Measurements from ENCODE around the gene CLNS1A.
"Not testable (repeated sequence)": the region's sequence is repeated elsewhere in the genome, so short reads cannot be mapped to it uniquely, and the experiment has no call there.

The CLNS1A gene

DNA sequence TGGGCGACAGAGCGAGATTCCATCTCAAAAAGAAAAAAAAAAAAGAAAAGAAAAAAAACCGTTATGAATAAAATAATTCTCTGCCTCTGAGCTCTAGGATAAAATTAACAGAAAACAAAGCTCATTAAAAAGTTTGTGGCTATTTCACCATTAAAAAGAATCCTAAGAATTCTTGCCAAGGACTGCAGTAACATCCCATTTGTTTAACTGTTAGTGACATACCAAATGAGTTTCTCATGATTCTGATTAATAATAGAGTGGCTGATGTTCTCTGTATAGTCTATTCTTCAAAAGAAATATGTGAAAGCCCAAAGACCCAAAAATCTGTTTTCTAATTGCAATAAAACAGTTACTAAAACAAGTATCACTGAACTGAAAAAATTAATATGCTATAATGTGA is 19.7 kb downstream of the CLNS1A start:
- DNase-seq: no peak

DNA sequence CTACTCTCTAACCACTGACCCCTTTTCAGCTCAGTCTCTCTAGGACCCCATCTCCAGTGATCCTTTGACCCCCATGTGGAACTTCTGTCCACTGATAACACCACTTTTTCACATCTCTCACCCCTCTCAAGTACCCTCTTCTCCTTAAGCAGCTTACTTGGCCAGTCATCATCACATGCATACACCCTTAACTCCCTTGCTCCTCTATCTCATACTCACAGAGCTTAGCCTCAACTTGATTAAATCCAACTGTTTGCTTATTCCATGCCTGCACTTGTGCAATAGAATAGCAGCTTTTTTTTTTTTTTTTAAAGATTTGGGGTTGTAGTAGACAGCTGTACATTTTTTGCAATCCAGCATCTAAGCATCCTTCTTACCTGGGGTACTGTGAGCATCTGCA is 25.7 kb downstream of the CLNS1A start:
- no peak for DNase-seq

DNA sequence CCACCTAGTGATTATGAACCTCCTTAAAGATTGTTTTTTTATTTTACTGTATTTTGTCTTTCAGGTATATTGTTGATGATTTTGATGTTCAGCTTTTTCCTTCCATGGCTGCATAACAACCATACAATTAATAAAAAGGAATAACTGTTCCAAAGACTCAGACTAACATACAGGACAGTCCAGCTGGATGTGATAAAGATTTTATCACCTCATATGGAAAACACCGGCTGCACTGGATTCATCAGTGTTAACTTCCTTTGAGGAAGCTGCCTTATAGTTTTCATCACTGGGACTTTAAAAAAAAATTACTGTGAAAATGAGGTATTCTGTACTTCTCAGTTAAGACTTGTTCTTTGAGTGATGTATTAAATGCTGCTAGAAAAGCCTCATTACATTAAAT is 28.4 kb downstream of the CLNS1A start:
- no peak for DNase-seq

DNA sequence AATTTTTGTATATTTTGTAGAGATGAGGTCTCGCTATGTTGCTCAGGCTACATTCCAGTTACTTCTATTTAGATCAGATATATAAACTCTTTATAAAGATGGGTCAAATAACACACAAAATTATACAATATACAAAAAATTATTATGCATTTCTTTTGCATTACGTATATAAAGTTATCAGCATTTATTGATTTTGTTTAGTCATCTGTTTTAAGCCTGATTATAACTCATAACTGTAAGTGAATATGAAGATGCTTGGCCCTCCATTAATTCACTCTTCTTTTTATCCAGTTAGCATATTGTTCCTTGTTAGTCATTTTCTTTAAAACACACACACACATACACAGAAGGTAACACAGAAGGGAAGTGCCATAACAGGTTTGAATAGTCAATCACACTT is 33.3 kb downstream of the CLNS1A start:
- DNase-seq: no peak

DNA sequence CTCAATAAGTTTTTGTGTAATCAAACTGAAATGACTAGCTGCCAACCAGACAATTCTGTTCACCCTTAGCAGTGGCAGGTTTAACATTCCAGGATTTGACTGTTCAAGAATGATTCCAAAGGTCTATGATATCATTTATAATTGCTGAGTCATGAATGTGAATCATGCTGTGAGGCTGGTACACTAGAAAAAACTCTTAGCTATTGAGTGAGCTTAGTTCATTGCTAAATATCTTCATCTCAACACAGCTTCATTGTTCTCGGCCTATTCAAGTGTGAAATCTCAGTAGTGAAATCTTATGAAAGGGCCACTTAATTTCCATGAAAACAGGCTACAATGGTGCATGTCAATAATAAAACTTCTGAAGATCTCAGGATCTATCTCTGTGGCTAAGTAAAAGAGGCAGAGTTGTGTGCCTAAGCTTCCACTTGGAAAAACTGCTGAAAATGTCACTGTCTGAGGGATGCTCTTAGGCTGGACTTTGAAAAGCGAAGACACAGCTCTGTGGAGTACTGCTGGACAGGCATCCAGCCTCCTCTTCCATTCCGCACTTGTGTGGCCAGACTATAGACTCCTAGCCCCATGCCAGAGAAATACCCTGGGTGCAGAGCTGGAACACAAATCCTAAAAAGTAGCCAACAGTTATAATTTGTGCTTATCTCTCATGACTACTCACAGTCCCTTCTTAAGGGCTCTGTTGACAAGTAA is 35.1 kb downstream of the CLNS1A start:
- no peak for DNase-seq

DNA sequence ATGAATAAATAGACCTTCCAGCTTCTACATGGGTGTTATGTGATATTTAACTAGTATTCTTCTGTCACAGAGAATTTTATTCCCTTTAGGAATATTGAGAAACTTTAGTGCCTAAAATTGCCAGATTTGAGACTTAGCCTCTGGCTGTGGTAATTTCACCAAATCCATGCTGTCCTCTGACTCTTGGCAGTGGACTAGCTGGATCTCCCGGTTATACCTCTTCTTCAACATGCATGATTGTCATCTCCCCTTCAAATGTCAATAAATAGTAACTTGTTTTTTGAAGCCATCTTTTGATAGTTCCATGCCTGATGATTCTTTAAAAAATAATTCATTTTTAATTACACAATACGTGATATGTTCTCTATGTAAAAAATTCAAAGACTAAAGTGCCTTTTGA is 39.4 kb downstream of the CLNS1A start:
- DNase-seq: no peak

DNA sequence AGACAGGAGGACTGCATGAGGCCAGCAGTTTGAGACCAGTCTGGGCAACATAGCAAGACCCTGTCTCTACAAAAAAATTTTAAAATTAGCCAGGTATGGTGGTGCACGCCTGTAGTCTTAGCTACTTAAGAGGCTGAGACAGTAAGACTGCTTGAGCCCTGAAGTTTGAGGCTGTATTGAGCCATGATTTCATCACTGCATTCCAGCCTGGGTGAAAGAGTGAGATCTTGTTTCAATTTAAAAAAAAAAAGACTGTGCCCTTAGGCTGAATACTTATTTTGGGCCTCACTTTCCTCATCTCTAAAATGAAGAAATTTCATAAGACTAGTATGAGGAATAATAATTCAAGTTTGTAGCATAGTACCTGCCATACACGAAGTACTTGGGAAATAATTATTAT is 41.0 kb downstream of the CLNS1A start:
- DNase-seq: no peak

DNA sequence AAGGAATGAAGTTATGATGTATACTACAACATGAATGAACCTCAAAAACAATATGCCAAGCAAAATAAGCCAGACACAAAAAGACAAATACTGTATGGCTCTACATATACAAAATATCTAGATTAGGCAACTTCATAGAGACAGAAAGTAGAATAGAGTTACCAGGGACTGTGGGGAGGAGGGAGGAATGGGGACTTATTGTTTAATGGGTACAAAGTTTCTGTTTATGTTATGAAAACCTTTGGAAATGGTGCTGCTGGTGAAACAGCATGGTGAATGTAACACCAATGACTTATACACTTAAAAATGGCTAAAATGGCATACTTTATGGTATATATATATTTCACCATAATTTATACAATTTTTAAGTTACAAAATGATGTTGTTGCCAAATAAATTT is 43.7 kb downstream of the CLNS1A start:
- DNase-seq: no peak

DNA sequence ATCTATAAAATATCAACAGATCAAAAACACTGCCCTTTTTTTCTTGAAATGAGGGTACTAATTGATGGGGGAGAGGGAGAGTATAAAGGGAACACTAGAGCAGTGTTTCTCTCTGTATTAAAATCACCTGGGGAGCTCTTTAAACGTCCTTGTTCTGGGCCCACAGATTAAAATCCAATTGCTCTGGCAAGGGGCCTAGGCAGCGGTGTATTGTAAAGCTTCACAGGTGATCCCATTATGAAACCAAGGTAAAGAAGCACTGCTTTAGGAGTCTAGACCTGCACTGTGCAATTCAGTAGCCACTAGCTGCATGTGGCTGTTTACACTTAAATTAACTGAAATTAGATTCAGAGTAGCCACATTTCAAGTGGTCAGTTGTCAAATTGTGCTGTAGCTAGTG is 44.9 kb downstream of the CLNS1A start:
- no peak for DNase-seq

DNA sequence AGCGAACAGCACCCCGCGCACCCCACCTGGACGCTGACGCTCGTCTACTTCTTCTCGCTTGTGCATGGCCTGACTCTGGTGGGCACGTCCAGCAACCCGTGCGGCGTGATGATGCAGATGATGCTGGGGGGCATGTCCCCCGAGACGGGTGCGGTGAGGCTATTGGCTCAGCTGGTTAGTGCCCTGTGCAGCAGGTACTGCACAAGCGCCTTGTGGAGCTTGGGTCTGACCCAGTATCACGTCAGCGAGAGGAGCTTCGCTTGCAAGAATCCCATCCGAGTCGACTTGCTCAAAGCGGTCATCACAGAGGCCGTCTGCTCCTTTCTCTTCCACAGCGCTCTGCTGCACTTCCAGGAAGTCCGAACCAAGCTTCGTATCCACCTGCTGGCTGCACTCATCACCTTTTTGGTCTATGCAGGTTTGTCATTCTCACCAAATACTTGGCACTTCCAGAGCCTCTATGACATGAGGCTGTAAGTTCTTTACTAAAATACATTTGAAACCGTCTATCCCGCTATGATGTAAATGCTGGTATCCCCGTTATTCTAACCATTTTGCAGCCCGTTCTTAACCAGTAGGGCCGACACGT is 47.3 kb downstream of the CLNS1A start:
- DNase-seq: no peak

DNA sequence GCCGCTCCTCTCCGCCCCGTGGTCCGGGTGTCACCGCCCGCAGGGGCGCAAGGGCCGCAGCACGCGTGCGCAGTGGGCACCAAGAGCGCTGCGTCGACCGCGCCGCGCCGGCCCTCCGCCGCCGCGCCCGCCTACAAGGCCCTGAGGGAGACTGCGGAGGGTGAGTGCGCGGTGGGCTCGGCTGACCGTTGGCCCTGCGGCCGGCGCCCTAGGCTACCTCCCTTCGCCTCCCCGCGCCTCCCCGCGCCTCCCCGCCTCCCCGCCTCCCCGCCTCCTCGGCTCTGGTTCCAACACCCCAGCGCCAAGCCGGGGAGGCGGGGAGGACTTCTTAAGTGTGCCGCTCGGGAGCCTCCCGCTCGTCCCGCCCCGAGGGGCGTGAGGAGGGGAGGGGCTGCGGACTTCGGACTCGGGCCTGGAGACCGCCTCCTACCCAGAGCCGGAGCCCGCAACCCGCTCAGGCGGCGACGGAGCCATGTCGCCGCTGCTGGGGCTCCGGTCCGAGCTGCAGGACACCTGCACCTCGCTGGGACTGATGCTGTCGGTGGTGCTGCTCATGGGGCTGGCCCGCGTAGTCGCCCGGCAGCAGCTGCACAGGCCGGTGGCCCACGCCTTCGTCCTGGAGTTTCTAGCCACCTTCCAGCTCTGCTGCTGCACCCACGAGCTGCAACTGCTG is 47.9 kb downstream of the CLNS1A start, which contains the start of gene AQP11:
Gene AQP11 (plus strand): TSS at position 433 of the 673 bp plus-strand sequence. CDS start 40 bp downstream, at position 473.
- peak; percentile 12 for DNase-seq

DNA sequence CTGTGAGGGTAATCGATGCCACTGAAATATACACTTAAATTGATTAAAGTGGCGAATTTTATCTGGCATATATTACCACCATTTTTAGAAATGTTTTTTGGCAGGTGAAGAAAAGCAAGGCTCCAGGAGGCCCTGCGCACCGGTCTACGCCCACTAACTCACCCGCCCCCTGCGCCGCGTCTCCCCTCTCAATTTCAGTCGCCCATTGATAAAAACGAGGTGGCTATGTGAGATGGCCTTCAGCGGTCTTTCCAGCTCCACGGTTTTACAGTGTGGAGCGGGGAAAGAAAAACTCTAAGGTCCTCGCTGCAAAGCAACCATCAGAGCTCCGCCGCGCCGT is 48.4 kb downstream of the CLNS1A start:
- DNase-seq: no peak

DNA sequence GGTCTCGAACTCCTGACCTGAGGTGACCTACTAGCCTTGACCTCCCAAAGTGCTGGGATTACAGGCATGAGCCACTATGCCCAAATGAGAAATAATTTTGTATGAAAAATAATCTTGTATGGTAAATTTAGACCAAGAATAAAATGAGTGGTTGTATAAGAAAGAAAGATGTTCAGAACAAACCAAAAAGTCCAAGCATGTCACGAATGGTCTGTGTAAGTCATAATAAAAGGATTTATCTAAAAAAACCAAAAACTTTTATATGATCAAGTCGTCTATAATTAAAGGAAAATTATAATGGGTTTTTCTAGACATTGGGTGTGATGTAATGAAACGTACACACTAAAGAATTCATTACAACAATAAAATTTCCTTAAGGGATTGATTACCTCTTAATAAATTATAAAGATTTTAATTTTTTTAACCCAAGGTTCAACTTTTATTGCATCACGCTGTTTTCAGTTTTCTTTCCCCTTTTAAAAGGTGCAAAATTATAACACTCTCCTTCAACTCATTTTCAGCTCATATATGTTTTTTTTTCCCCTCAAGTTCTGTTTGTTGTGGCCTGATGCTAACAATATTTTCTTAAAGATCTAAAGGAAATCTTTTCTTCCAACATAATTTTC is 56.8 kb downstream of the CLNS1A start:
- DNase-seq: no peak

DNA sequence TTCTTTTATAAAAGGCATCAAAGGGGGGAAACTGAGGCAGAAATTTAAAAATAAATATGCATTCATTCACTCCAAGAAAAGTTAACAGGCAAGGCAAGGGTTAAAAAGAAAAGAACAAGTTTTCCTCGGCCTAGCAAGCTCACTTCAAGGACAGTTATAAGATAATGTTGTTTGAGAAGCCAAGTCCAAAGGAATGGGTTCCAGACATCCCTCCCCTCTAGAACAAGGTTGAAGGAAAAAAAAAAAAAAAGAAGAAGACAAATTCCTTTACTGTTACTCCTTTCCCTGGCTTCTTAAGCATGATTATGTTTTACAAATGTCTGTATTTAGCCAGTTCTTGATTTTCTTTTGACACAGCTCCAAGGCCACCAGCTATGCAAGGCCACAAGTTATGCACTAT is 62.2 kb downstream of the CLNS1A start:
- not testable (repeated sequence) for DNase-seq

DNA sequence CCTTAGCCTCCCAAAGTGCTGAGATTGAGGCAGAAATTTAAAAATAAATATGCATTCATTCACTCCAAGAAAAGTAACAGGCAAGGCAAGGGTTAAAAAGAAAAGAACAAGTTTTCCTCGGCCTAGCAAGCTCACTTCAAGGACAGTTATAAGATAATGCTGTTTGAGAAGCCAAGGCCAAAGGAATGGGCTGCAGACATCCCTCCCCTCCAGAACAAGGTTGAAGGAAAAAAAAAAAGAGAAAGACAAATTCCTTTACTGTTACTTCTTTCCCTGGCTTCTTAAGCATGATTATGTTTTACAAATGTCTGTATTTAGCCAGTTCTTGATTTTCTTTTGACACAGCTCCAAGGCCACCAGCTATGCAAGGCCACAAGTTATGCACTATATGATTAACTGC is 66.7 kb downstream of the CLNS1A start:
- not testable (repeated sequence) for DNase-seq

DNA sequence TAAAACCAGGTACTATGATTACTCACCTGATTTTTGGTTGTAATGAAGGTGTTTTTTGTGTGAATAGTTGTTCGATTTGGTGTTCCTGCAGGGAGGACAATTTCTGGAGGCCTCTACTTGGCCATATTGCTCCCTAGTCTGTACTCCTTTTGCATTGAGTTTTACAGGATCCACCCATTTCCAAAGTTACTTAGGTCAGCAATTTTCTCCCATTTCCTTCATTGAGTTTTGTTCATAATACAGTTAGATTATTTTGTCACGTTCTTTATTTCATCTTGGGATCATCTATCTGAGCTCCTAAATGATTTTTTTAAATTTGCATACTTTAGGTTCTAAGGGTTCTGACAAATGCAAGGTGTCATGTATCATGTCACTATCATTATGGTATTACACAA is 67.9 kb downstream of the CLNS1A start:
- no peak for DNase-seq

DNA sequence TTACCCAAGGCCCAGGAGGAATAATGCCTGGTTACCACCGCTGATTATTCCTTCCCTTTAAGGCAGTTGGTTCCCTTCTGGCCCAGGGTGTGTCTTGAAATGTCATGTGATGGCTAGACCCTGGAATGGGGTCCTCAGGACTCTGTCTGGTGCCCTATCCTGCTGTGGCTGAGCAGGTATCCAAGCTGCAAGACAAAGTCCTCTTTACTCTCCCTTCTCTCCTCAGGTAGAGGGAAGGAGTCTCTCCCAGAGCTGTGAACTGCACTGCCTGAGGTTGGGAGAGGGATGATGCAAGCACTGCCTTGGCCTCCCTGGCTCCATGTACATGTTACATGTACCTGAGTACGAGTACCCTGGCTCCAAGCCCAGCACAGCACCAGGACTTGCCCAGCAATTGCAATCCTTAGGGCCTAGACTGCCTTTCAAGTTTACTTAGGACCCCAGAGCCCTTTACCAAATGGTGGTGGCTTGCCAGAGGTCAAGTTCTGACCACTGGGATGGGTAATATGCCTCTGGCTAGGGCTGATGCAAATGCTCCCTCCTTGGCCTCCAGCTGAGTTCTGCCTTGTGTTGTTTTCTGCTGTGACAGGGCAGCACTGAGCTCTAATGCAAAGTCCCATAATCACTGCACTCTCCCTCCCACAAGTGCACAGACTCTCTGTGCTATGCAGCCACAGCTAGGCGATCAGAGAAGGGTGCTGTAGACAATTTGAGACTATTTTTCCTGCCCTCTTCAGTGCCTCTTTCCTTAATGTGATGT is 68.5 kb downstream of the CLNS1A start:
- DNase-seq: no peak

DNA sequence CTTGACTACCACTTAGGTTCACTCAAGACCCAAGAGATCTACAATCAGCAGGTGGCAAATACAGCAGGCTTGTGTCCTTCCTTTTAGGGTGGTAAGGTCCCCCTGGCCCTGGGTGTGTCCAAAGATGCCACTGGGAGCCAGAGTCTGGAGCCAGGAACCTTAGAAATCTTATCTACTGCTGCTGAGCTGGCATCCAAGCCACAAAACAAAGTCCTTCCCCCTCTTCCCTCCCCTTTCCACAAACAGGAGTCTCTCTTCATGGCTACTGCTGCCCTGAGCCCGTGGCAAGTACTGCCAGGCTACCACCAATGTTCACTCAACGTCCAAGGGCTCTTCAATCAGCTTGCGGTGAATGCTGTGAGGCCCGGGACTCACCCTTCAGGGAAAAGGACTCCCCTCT is 69.3 kb downstream of the CLNS1A start:
- no peak for DNase-seq
